Panc1 (cell line): Measurements from ENCODE around the gene SMIM35. TPM values are rescaled to one million over a fixed set of nuclear protein-coding genes. Genes with fewer than 3 reads are reported as not detected.

ENCODE experiments used
- ATAC-seq: fragments of 200-7000 bp; cut with Tn5 transposase; 2 replicates; pipeline ENCODE4 v1.9.1; 2020; ENCODE audit warnings: mild to moderate bottlenecking, moderate library complexity
- BruUV-seq: library from RNA; stranded (reverse); fragments of 400-500 nt; replicated peaks from 2 replicates; lab custom pipeline; 2021; lab: Mats Ljungman, UMichigan
- CTCF ChIA-PET: fragments of 300-600 bp; sonication (Branson Sonifier 250); formaldehyde crosslinking; loops from one replicate; lab custom pipeline; 2022; ENCODE audit warnings: antibody characterized with exemption; lab: Charles Lee
- POLR2A ChIA-PET: fragments of 300-600 bp; sonication (Branson Sonifier 250); formaldehyde crosslinking; loops from one replicate; lab custom pipeline; 2022; ENCODE audit warnings: antibody characterized with exemption; lab: Charles Lee
- DNase-seq: peaks from one replicate; pipeline ENCODE4 v3.0.0-alpha.2; 2010; ENCODE audit warnings: low read depth, low spot score
- H3K27ac ChIP-seq: 2 replicates; pipeline ENCODE4 v1.5.1; 2011; ENCODE audit warnings: mild to moderate bottlenecking, low read length, inconsistent platforms
- H3K27me3 ChIP-seq: fragments of 200-500 bp; sonication (Bioruptor generic); 2 replicates; pipeline ENCODE4 v1.6.0; 2014; ENCODE audit warnings: low read length, inconsistent platforms; ENCODE audit not compliant: control insufficient read depth, insufficient read depth
- H3K36me3 ChIP-seq: fragments of 200-500 bp; sonication (Bioruptor generic); 2 replicates; pipeline ENCODE4 v1.5.1; 2014; ENCODE audit warnings: inconsistent platforms, mild to moderate bottlenecking, low read length, moderate library complexity; ENCODE audit not compliant: control insufficient read depth, insufficient read depth
- H3K4me1 ChIP-seq: 2 replicates; pipeline ENCODE4 v1.5.1; 2011; ENCODE audit warnings: inconsistent platforms, mild to moderate bottlenecking, low read length, moderate library complexity; ENCODE audit not compliant: control insufficient read depth, insufficient read depth
- H3K4me3 ChIP-seq, 2 experiments: 2 replicates each; pipeline ENCODE4 v1.5.1; 2011 to 2012; ENCODE audit warnings: low read depth in 2 of 2, low read length in 2 of 2, mild to moderate bottlenecking in 2 of 2, inconsistent platforms in 1 of 2, moderate library complexity in 1 of 2
- H3K9me3 ChIP-seq: fragments of 200-500 bp; sonication (Bioruptor generic); 2 replicates; pipeline ENCODE4 v1.5.1; 2014; ENCODE audit warnings: low read depth, mild to moderate bottlenecking, inconsistent platforms, low read length, moderate library complexity; ENCODE audit not compliant: control insufficient read depth, insufficient read depth
- CTCF ChIP-seq: fragments of 450-650 bp; IDR thresholded peaks from 2 replicates; pipeline ENCODE4 v1.5.1; 2017; ENCODE audit warnings: mild to moderate bottlenecking
- POLR2AphosphoS5 ChIP-seq: IDR thresholded peaks from 2 replicates; pipeline ENCODE4 v1.6.1; 2012; ENCODE audit warnings: mild to moderate bottlenecking, low read depth, low read length, moderate library complexity
- REST ChIP-seq, 2 experiments: IDR thresholded peaks; 2 replicates each; pipeline ENCODE4 v1.6.1; 2011 to 2012; ENCODE audit warnings: low read depth in 2 of 2, control low read depth in 1 of 2, low read length in 1 of 2, mild to moderate bottlenecking in 1 of 2, moderate library complexity in 1 of 2; ENCODE audit not compliant: insufficient read depth in 1 of 2
- SIN3A ChIP-seq: IDR thresholded peaks from 2 replicates; pipeline ENCODE4 v1.6.1; 2012; ENCODE audit warnings: low read depth, mild to moderate bottlenecking, low read length, moderate library complexity, borderline replicate concordance; ENCODE audit not compliant: insufficient read depth
- TCF7L2 ChIP-seq: IDR thresholded peaks from 2 replicates; pipeline ENCODE4 v1.6.1; 2011; ENCODE audit warnings: mild to moderate bottlenecking, low read depth, low read length, inconsistent platforms
- in situ Hi-C: cut with HindIII; loops from 2 replicates; pipeline ENCODE4 v1.10.0; 2016; ENCODE audit warnings: low sequenced_read_pairs, low pct_unique_long_range_greater_than_20kb
- intact Hi-C: fragments of 100-400 bp; cut with micrococcal nuclease; formaldehyde crosslinking; loops from one replicate; pipeline ENCODE4 v1.10.0; 2022; ENCODE audit not compliant: unreplicated experiment
- total RNA-seq: library from RNA; stranded (reverse); gene quantifications from one replicate; pipeline ENCODE4 v1.2.1, GENCODE V29; 2021; ENCODE audit not compliant: unreplicated experiment

The SMIM35 gene
- total RNA-seq, 1 experiment from 2014 or later = not detected

- TF ChIP-seq SIN3A (no peak), REST (IDR thresholded peaks at IDR 0.05; ENCODE audit: insufficient read depth in 1 of 2, low read depth in 2 of 2, low read length in 1 of 2) (no peak), CTCF (no peak), TCF7L2 (no peak), POLR2AphosphoS5 (no peak)
- no peak for ATAC-seq
- no TSS peak for BruUV-seq
- Histone ChIP-seq H3K9me3 (no peaks in the 10 kb centered on the region), H3K4me1 (no peaks in the 10 kb centered on the region), H3K27ac (no peak overlapping the region), H3K4me3 (no peak overlapping the region), H3K36me3 (no peaks in the 10 kb centered on the region), H3K27me3 (peaks cover 15% of the 10 kb centered on the region)
- intact Hi-C loops (no loop called here), in situ Hi-C loops (no loop called here)
- ChIA-PET CTCF (interaction anchor here (0.5 kb wide), 1 partner anchor 17 kb away, joined by 3 read pairs; no protein-coding TSS in a partner anchor), POLR2A (interaction anchor here (0.6 to 1.0 kb wide), 2 partner anchors 9 to 13 kb away, joined by 3 to 5 read pairs; no protein-coding TSS in a partner anchor)
- no peak for DNase-seq
Measured at GRCh38 chr11:118124929-118125535, 38.3 kb upstream of the SMIM35 start.

- H3K4me1 ChIP-seq = no peaks in the 10 kb centered on the region
Measured at GRCh38 chr11:118120793-118121192, 34.0 kb upstream of the SMIM35 start.

More at GRCh38 chr11:118120793-118121192, 34.0 kb upstream of the SMIM35 start:
- ATAC-seq (no peak), DNase-seq (no peak)
- CTCF ChIA-PET = no interaction called here
- Histone ChIP-seq H3K36me3 (no peaks in the 10 kb centered on the region), H3K27ac (no peak overlapping the region), H3K9me3 (no peaks in the 10 kb centered on the region), H3K27me3 (peaks cover 36% of the 10 kb centered on the region), H3K4me3 (no peak overlapping the region)
- intact Hi-C loops (no loop called here), in situ Hi-C loops (no loop called here)
- TF ChIP-seq REST (IDR thresholded peaks at IDR 0.05; ENCODE audit: insufficient read depth in 1 of 2, low read depth in 2 of 2, low read length in 1 of 2) (no peak), SIN3A (no peak), POLR2AphosphoS5 (no peak), CTCF (no peak), TCF7L2 (no peak)
- POLR2A ChIA-PET = no interaction called here
- no TSS peak for BruUV-seq
